SJSA1 (cell line): ENCODE results near the gene EFHD2. TPM values are rescaled to one million over a fixed set of nuclear protein-coding genes. Genes with fewer than 3 reads are reported as not detected.
"Not testable (repeated sequence)": the region's sequence is repeated elsewhere in the genome, so short reads cannot be mapped to it uniquely, and the experiment has no call there.

Experiments used
- DNase-seq, 2 experiments: peaks; one replicate each; pipeline ENCODE4 v3.0.0-alpha.2; 2015 to 2020; ENCODE audit warnings: low spot score in 2 of 2, low read depth in 1 of 2
- H3K27ac ChIP-seq: fragments of 250-450 bp; sonication (Bioruptor Pico); 2 replicates; pipeline ENCODE4 v1.5.1; 2020; ENCODE audit warnings: mild to moderate bottlenecking, moderate library complexity
- H3K27me3 ChIP-seq: fragments of 250-450 bp; sonication (Bioruptor Pico); replicated peaks from 2 replicates; pipeline ENCODE4 v1.5.1; 2020; ENCODE audit warnings: mild to moderate bottlenecking, moderate library complexity
- H3K36me3 ChIP-seq: fragments of 250-450 bp; sonication (Bioruptor Pico); 2 replicates; pipeline ENCODE4 v1.5.1; 2020; ENCODE audit warnings: mild to moderate bottlenecking
- H3K4me1 ChIP-seq: fragments of 250-450 bp; sonication (Bioruptor Pico); replicated peaks from 2 replicates; pipeline ENCODE4 v1.6.1; 2021; ENCODE audit warnings: mild to moderate bottlenecking
- H3K4me3 ChIP-seq: fragments of 250-450 bp; sonication (Bioruptor Pico); 2 replicates; pipeline ENCODE4 v1.5.1; 2020; ENCODE audit warnings: mild to moderate bottlenecking
- H3K9me3 ChIP-seq: fragments of 250-450 bp; sonication (Bioruptor Pico); replicated peaks from 2 replicates; pipeline ENCODE4 v1.5.1; 2020; ENCODE audit warnings: mild to moderate bottlenecking
- total RNA-seq: library from RNA; depleted of rRNA; stranded (reverse); fragments of >200 nt; shearing (Covaris generic); gene quantifications from 2 replicates; pipeline ENCODE4 v1.2.3, GENCODE V29; 2014; rRNA removed

The EFHD2 gene
- total RNA-seq, 1 experiment from 2014 or later, result 169 TPM

DNA sequence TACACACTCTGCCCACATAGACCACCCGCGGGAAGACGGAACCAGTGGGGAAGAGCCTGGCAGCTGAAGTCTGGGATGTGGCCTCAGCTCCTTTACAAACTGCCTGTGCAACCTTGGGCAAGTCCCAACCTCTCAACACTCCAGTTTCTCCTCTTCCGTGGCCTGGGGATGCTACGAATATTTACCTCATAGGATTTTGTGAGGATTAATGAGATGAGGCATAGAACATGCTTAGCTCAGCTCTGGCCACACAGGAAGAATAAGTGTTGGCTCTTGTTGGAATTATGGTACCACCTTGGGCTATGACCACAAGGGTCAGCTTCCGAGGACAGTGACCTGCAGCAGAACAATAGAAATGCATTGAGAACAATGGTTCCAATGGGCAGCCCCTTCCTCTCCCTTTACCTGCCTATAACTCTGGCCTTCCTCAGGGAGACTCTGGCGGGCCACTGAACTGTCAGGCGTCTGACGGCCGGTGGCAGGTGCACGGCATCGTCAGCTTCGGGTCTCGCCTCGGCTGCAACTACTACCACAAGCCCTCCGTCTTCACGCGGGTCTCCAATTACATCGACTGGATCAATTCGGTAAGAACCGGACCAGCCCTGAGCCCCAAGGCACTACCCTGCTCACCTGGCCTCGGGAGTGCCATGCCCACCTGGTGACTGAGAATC lies 57.4 kb downstream of the EFHD2 start:
- H3K4me1 ChIP-seq, H3K4me3 ChIP-seq, H3K36me3 ChIP-seq, H3K27ac ChIP-seq, H3K27me3 ChIP-seq, DNase-seq, H3K9me3 ChIP-seq: not testable (repeated sequence)

GRCh38 chr1:15468145-15468544 lies 58.5 kb downstream of the EFHD2 start:
- H3K27ac ChIP-seq, result no peak overlapping the region
- DNase-seq, result no peak
- H3K4me1 ChIP-seq, result no peaks in the 10 kb centered on the region
- no peak overlapping the region for H3K4me3 ChIP-seq
- no peaks in the 10 kb centered on the region for H3K9me3 ChIP-seq
- H3K27me3 ChIP-seq, result no peaks in the 10 kb centered on the region
- H3K36me3 ChIP-seq, result no peaks in the 10 kb centered on the region

DNA sequence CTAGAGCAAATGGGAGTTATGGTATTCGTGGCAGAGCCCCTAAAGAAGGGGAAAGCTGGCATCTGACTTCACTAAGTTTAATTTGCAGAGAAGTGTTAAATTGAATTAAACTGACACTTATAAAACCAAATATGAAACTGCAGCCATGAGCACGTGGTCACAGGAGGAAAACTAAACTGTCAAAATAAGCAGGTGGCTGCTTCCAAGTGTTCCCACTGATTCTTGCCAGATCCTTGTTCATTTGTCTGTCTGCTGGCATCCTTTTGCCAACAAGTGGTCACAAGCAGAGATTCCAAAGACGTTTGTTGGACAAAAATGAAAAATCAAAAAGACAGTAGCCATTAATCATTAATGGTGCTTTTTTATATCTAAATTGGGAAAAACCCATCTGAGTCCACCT lies 59.7 kb downstream of the EFHD2 start:
- H3K9me3 ChIP-seq, result no peaks in the 10 kb centered on the region

DNA sequence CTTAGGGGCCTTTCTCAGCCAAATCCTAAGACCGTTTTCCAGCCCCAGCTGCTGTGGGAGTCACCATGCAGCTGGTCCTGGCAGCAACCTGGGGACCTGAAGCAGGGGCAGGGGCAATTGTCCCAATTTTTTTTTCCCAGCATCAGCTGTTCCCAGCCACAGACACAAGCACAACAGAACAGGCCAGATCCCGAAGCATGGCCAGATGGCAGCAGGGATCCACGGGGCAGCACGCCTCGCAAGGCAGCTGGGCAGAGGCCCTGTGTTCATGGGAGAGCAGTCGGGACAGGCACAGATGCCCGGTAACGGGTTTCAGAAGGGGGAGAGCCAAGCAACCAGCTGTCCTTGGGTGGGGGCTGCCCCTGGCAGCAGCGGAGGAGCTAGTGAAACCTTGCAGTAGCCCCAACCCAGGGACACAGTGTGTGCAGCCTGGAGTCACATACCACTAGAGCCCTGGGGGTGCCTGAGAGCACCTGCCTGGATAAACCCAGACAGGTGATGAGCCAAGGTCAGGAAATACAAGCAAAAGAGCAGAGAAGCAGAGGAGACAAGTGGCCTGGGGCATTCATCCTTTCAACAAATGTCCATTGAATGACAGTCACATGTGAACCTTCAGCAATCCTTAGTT lies 60.2 kb downstream of the EFHD2 start:
- H3K27me3 ChIP-seq, DNase-seq, H3K27ac ChIP-seq, H3K4me3 ChIP-seq, H3K4me1 ChIP-seq, H3K36me3 ChIP-seq, H3K9me3 ChIP-seq: not testable (repeated sequence)

More for the DNA sequence above, 59.7 kb downstream of the EFHD2 start:
- Histone ChIP-seq H3K36me3 (no peaks in the 10 kb centered on the region), H3K4me1 (no peaks in the 10 kb centered on the region), H3K27ac (no peak overlapping the region), H3K27me3 (no peaks in the 10 kb centered on the region), H3K4me3 (no peak overlapping the region)
- no peak for DNase-seq

GRCh38 chr1:15471067-15471466 lies 61.4 kb downstream of the EFHD2 start:
- not testable (repeated sequence) for H3K4me3 ChIP-seq, H3K36me3 ChIP-seq, H3K27ac ChIP-seq, H3K27me3 ChIP-seq, H3K4me1 ChIP-seq, H3K9me3 ChIP-seq, DNase-seq

DNA sequence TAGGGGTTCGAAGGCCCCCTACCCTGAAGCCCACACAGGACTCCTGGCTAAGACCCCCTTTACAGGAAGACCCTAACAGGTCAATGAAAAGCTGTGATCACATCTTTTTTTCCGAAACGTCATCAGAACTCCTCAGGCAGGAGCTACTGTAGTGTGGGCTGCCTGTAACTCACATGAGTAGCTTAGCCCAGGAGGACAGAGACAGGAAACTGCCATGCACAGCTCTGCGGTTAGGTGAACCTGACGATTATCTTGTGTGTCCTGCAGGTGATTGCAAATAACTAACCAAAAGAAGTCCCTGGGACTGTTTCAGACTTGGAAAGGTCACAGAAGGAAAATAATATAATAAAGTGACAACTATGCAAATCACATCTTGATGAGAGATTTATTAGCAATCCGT lies 62.0 kb downstream of the EFHD2 start:
- not testable (repeated sequence) for H3K4me1 ChIP-seq

GRCh38 chr1:15472587-15472986 lies 62.9 kb downstream of the EFHD2 start:
- no peaks in the 10 kb centered on the region for H3K4me1 ChIP-seq
- H3K27ac ChIP-seq, result no peak overlapping the region
- DNase-seq, result no peak
- no peaks in the 10 kb centered on the region for H3K36me3 ChIP-seq
- H3K27me3 ChIP-seq, result no peaks in the 10 kb centered on the region
- H3K9me3 ChIP-seq, result no peaks in the 10 kb centered on the region
- H3K4me3 ChIP-seq, result no peak overlapping the region

More for the DNA sequence above, 62.0 kb downstream of the EFHD2 start:
- H3K36me3 ChIP-seq, DNase-seq, H3K27me3 ChIP-seq, H3K9me3 ChIP-seq, H3K27ac ChIP-seq, H3K4me3 ChIP-seq: not testable (repeated sequence)

DNA sequence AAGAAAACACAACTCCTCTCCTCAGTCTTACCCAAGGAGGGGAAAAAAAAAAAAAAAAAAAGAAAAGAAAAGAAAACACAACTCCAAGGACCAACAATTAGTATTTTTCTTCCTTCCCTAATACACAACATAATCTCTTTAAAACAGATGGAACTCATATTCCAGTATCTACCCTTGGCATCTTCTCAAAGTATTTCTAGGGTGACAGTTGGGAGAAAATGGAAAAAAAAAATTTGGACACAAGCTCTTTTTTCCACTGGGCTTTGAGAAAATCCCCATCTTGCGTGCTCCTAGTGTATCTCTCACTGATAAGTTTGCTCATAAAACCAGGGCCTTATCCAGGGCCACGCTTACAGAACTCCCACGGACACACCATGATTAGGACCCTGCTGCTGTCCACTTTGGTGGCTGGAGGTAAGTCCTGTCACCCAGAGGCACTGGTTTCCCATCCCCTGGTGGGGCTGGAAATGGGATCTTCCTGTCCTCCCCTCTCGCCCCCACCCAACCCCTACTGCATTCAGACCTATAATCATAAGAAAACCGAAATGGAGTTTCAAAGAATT lies 66.1 kb downstream of the EFHD2 start, which contains the start of gene CELA2B:
Gene CELA2B, plus strand, starts transcription at position 353 of the 563 bp plus-strand sequence. Its CDS starts 22 bp downstream, at position 375.
- DNase-seq, result no peak
- no peak within 1 kb of the TSS for H3K27ac ChIP-seq
- no peak within 1 kb of the TSS for H3K4me3 ChIP-seq

DNA sequence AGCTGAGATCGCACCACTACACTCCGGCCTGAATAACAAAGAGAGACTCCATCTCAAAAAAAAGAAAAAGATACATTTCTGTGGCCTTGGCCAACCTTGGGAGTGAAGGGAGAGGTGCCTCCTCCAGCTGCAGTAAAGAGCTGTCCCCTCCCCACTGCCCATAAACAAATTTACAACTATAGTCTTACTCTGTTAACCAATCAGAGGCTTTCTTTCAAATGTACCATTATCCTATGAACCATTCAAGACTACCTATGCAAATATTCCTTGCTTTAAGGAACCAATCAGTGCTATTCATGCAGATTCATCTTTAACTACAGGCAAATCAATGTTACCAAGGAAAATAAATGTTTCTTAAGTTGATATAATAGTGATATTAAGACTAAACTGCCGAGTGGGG lies 67.2 kb downstream of the EFHD2 start:
- no peak for DNase-seq
- Histone ChIP-seq H3K4me3 (no peak overlapping the region), H3K9me3 (no peaks in the 10 kb centered on the region), H3K27me3 (no peaks in the 10 kb centered on the region), H3K4me1 (no peaks in the 10 kb centered on the region), H3K36me3 (no peaks in the 10 kb centered on the region), H3K27ac (no peak overlapping the region)

More for the DNA sequence above, 66.1 kb downstream of the EFHD2 start, which contains the start of gene CELA2B:
- Histone ChIP-seq H3K36me3 (no peaks in the 10 kb centered on the region), H3K27me3 (no peaks in the 10 kb centered on the region), H3K9me3 (no peaks in the 10 kb centered on the region), H3K4me1 (no peaks in the 10 kb centered on the region)

GRCh38 chr1:15477646-15478212 lies 68.0 kb downstream of the EFHD2 start:
- no peaks in the 10 kb centered on the region for H3K36me3 ChIP-seq
- no peaks in the 10 kb centered on the region for H3K9me3 ChIP-seq
- H3K4me1 ChIP-seq, result no peaks in the 10 kb centered on the region
- no peak for DNase-seq
- no peak overlapping the region for H3K4me3 ChIP-seq
- no peak overlapping the region for H3K27ac ChIP-seq
- H3K27me3 ChIP-seq, result no peaks in the 10 kb centered on the region

Other genes starting within 250 kb of the EFHD2 start
- 0.19 and 0.47 TPM in 2 replicates for gene FHAD1, start 162.7 kb upstream of the EFHD2 start, total RNA-seq
- gene CTRC, start 28.6 kb downstream of the EFHD2 start, total RNA-seq, result not detected in 2 replicates
- gene CELA2A, start 46.8 kb downstream of the EFHD2 start, total RNA-seq, result not detected in 2 replicates
- not detected in 2 replicates for gene CELA2B, start 66.2 kb downstream of the EFHD2 start, total RNA-seq
- gene CASP9, start 114.3 kb downstream of the EFHD2 start, total RNA-seq, result 11.6 and 29.1 TPM in 2 replicates
- gene DNAJC16, start 117.0 kb downstream of the EFHD2 start, total RNA-seq, result 4.2 and 8.3 TPM in 2 replicates
- gene AGMAT, start 175.2 kb downstream of the EFHD2 start, total RNA-seq, result 0.19 and 0.53 TPM in 2 replicates
- 6.6 and 9.1 TPM in 2 replicates for gene DDI2, start 207.6 kb downstream of the EFHD2 start, total RNA-seq